Measurements from ENCODE around the gene KNDC1.

The KNDC1 gene

DNA sequence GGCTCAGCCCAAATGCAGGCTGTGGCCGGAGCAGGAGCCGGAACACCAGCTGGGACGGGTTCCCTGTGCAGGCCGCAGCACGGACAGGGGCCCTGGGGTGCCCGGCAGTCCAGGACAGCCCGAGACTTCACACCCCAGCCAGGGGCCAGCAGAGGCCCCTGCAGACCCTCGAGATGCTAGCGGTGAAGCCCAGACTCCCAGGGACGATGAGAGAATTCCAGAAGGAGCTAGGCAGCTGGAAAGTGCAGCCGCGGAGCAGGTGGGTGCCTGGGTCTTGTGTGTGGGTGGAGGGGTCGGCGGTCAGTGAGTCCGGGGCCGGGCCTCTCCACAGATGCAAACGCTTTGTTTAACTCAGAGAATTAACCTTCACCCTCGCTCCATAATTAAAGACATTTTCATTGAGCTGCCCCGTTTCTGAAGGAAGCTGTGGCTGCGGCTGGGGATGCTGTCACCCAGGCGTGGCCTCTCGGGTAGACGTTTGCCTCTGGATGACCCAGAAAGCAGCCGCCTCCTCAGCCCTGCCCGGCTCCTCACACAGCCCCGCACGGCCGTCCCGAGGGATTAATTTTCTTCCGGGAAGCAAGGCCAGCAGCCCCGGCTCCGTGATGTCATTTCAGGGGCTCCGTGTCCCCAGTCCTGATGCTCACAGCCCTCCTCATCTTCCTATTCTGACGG is 26.5 kb downstream of the KNDC1 start:
- Histone ChIP-seq H3K36me3 (ENCODE audit: insufficient read depth, low read length) (no peaks in the 10 kb centered on the region), H3K4me3 (no peak overlapping the region), H3K27ac (no peak overlapping the region), H3K9ac (ENCODE audit: insufficient read length) (no peak overlapping the region), H3K9me3 (ENCODE audit: low read depth, low read length) (no peaks in the 10 kb centered on the region)
- TF ChIP-seq POLR2AphosphoS5 (IDR thresholded peaks at IDR 0.05; ENCODE audit: borderline replicate concordance, low read depth, low read length) (no peak), FOXP2 (optimal IDR thresholded peaks at IDR 0.05; ENCODE audit: control extremely low read depth, extremely low read length, insufficient read depth) (no peak), EZH2 (IDR thresholded peaks at IDR 0.05) (no peak)
- no peak for DNase-seq (ENCODE audit: low read depth, low spot score)

DNA sequence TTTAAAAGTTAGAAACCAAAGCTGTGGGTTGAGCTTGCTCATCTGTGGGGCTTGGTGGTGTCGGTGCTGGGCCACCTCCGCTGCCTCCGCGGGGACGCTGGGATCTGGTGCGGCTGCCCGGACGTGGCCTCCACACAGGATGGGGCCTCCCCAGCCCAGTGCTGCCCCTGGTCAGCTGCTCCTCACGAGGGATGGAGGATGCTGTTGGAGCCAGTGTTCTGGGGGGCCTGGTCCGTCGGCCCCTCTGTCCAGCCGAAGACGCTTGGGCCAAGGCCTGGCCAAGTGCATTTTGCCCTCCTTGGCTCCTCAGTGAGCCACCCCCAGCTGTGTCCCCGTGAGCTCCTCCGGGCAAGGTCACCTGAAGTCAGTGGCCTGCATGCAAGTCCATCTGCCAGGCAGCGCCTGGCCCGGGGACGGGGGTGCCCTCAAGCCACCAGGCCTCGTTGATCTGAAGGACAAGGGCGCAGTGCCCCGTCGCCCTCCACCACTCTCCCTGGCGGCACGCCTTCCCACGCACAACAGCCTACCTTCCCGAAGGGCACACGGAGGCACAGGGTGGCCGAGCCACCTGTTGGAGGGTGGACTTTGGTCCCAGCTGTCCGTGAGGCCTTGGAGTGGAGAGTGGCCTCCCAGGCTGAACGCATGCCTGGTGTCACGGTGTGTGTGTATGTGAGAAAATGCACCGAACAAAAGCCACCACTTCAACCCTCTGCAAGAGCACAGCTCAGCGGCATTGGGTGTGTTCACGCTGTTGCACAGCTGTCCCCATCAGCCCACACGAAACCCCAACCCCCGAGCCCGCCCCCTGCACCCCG is 27.3 kb downstream of the KNDC1 start:
- Histone ChIP-seq H3K27ac (no peak overlapping the region), H3K4me3 (no peak overlapping the region), H3K36me3 (ENCODE audit: insufficient read depth, low read length) (no peaks in the 10 kb centered on the region), H3K9me3 (ENCODE audit: low read depth, low read length) (no peaks in the 10 kb centered on the region), H3K9ac (ENCODE audit: insufficient read length) (no peak overlapping the region)
- DNase-seq (ENCODE audit: low read depth, low spot score): no peak
- TF ChIP-seq FOXP2 (optimal IDR thresholded peaks at IDR 0.05; ENCODE audit: control extremely low read depth, extremely low read length, insufficient read depth) (no peak), POLR2AphosphoS5 (IDR thresholded peaks at IDR 0.05; ENCODE audit: borderline replicate concordance, low read depth, low read length) (no peak), EZH2 (IDR thresholded peaks at IDR 0.05) (no peak)

DNA sequence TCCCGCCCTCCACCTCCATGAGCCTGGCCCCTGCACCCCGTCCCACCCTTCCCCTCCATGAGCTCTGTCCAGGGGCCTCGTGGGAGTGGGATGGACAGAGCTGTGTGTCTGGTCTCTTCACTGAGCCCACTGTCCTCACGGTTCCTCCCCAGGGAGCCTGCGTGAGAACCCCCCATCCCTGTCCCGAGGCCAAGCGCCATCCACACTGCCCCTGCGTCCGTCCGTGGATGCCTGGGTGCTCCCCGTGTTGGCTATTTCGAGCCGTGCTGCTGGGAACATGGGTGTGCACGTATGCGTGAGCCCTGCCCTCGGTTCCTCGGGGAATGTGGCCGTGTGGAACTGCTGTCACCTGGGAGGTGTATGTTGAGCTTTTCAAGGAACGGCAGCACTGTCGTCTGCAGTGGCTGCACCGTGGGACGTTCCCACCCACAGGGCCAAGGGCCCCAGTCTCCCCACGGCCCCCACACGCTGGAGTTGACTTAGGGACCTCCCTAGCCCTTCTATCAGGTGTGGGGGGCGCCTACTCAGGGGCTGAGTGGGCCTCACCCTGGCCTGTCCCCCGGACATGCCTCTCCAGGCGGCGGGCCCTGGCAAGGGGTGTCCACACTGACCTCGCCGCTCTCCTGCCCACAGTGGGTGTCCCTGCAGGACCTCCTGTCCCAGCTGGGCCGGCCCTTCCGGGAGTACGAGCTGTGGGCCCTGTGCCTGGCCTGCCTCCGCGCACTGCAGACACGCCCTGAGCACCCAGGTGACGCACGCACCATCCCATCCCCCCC is 28.1 kb downstream of the KNDC1 start:
- DNase-seq (ENCODE audit: low read depth, low spot score): no peak
- Histone ChIP-seq H3K36me3 (ENCODE audit: insufficient read depth, low read length) (no peaks in the 10 kb centered on the region), H3K9ac (ENCODE audit: insufficient read length) (no peak overlapping the region), H3K27ac (no peak overlapping the region), H3K4me3 (no peak overlapping the region), H3K9me3 (ENCODE audit: low read depth, low read length) (no peaks in the 10 kb centered on the region)
- no peak for TF ChIP-seq FOXP2 (optimal IDR thresholded peaks at IDR 0.05; ENCODE audit: control extremely low read depth, extremely low read length, insufficient read depth)
- TF ChIP-seq EZH2 (IDR thresholded peaks at IDR 0.05): no peak
- TF ChIP-seq POLR2AphosphoS5 (IDR thresholded peaks at IDR 0.05; ENCODE audit: borderline replicate concordance, low read depth, low read length): no peak

DNA sequence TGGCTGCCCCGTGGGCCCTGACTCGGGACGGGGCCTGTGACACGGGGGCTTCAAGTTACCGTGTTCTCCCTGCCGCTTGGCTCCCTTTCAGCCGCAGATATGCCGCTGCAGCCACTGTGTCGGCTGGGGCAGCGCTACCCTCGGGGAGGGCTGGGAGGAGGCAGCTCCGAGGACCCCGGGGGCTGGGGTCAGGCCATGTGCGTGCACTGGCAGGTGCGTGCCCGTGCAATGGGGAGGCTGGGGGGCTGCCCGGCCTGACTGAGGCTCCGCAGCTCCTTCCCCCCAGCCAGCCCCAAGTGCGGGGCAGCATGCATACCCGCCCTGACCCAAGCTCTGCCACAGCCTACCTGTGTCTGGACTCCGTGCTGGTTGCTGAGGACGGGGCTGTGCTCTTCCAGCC is 29.2 kb downstream of the KNDC1 start:
- H3K9ac ChIP-seq (ENCODE audit: insufficient read length): no peak overlapping the region
- TF ChIP-seq FOXP2 (optimal IDR thresholded peaks at IDR 0.05; ENCODE audit: control extremely low read depth, extremely low read length, insufficient read depth): no peak
- no peak for DNase-seq (ENCODE audit: low read depth, low spot score)
- H3K4me3 ChIP-seq: no peak overlapping the region
- no peaks in the 10 kb centered on the region for H3K36me3 ChIP-seq (ENCODE audit: insufficient read depth, low read length)
- no peaks in the 10 kb centered on the region for H3K9me3 ChIP-seq (ENCODE audit: low read depth, low read length)
- H3K27ac ChIP-seq: no peak overlapping the region

GRCh38 chr10:133189726-133190125 is 29.7 kb downstream of the KNDC1 start:
- H3K9ac ChIP-seq (ENCODE audit: insufficient read length): no peak overlapping the region
- no peaks in the 10 kb centered on the region for H3K36me3 ChIP-seq (ENCODE audit: insufficient read depth, low read length)
- H3K4me3 ChIP-seq: no peak overlapping the region
- H3K27ac ChIP-seq: no peak overlapping the region
- H3K9me3 ChIP-seq (ENCODE audit: low read depth, low read length): no peaks in the 10 kb centered on the region
- no peak for DNase-seq (ENCODE audit: low read depth, low spot score)
- TF ChIP-seq FOXP2 (optimal IDR thresholded peaks at IDR 0.05; ENCODE audit: control extremely low read depth, extremely low read length, insufficient read depth) (no peak), POLR2AphosphoS5 (IDR thresholded peaks at IDR 0.05; ENCODE audit: borderline replicate concordance, low read depth, low read length) (no peak), EZH2 (IDR thresholded peaks at IDR 0.05) (no peak)

DNA sequence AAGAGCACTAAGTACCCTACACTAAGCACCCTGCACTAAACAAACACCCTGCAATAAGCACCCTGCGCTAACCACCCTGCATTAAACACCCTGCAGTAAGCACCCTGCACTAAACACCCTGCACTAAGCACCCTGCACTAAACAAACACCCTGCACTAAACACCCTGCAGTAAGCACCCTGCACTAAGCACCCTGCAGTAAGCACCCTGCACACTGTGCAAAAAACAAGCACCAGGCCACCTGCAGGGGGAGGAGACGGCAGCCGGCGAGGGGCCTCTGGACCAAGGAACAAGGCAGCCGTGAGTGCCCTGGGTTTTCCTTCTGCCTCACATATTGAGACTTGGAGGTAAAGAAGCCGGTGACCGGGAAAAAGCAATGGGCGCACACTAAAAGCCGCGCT is 30.2 kb downstream of the KNDC1 start:
- no peak for TF ChIP-seq POLR2AphosphoS5 (IDR thresholded peaks at IDR 0.05; ENCODE audit: borderline replicate concordance, low read depth, low read length)
- no peak for TF ChIP-seq FOXP2 (optimal IDR thresholded peaks at IDR 0.05; ENCODE audit: control extremely low read depth, extremely low read length, insufficient read depth)
- TF ChIP-seq EZH2 (IDR thresholded peaks at IDR 0.05): no peak

DNA sequence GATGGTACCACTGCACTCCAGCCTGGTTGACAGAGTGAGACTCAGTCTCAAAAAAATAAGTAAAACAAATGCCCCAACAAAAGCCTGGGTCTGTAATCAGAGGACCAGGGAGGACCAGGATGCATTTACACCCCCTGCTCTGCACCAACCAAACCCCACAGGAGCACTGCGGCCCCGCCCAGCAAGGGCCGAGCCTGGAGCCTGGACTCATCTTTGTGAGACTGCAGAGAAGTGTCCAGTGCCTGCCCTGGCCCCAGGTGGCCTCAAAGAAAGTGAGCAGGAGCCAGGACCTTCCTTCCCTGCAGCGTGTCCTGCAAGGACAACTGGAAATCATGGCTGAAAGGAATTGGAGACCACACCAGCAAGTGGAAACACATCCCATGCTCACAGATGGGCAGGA is 31.6 kb downstream of the KNDC1 start:
- no peak overlapping the region for H3K4me3 ChIP-seq

More for the DNA sequence above, 30.2 kb downstream of the KNDC1 start:
- Histone ChIP-seq H3K27ac (no peak overlapping the region), H3K9ac (ENCODE audit: insufficient read length) (no peak overlapping the region), H3K9me3 (ENCODE audit: low read depth, low read length) (no peaks in the 10 kb centered on the region), H3K4me3 (no peak overlapping the region), H3K36me3 (ENCODE audit: insufficient read depth, low read length) (no peaks in the 10 kb centered on the region)
- DNase-seq (ENCODE audit: low read depth, low spot score): no peak

GRCh38 chr10:133194151-133194550 is 34.1 kb downstream of the KNDC1 start:
- Histone ChIP-seq H3K4me3 (no peak overlapping the region), H3K36me3 (ENCODE audit: insufficient read depth, low read length) (no peaks in the 10 kb centered on the region), H3K9me3 (ENCODE audit: low read depth, low read length) (no peaks in the 10 kb centered on the region), H3K9ac (ENCODE audit: insufficient read length) (no peak overlapping the region), H3K27ac (no peak overlapping the region)
- TF ChIP-seq POLR2AphosphoS5 (IDR thresholded peaks at IDR 0.05; ENCODE audit: borderline replicate concordance, low read depth, low read length) (no peak), EZH2 (IDR thresholded peaks at IDR 0.05) (no peak), FOXP2 (optimal IDR thresholded peaks at IDR 0.05; ENCODE audit: control extremely low read depth, extremely low read length, insufficient read depth) (no peak)
- DNase-seq (ENCODE audit: low read depth, low spot score): no peak

More for the DNA sequence above, 31.6 kb downstream of the KNDC1 start:
- DNase-seq (ENCODE audit: low read depth, low spot score): no peak
- Histone ChIP-seq H3K9me3 (ENCODE audit: low read depth, low read length) (no peaks in the 10 kb centered on the region), H3K27ac (no peak overlapping the region), H3K36me3 (ENCODE audit: insufficient read depth, low read length) (no peaks in the 10 kb centered on the region), H3K9ac (ENCODE audit: insufficient read length) (no peak overlapping the region)
- no peak for TF ChIP-seq EZH2 (IDR thresholded peaks at IDR 0.05)
- no peak for TF ChIP-seq FOXP2 (optimal IDR thresholded peaks at IDR 0.05; ENCODE audit: control extremely low read depth, extremely low read length, insufficient read depth)
- TF ChIP-seq POLR2AphosphoS5 (IDR thresholded peaks at IDR 0.05; ENCODE audit: borderline replicate concordance, low read depth, low read length): no peak

Measured in SK-N-MC (cell line).